HG02938 (cell line): ENCODE data around the gene MED12L.

ENCODE experiments used
- ATAC-seq: cut with Tn5 transposase; IDR thresholded peaks from one replicate; pipeline ENCODE4 v1.9.1; 2021; ENCODE audit warnings: mild to moderate bottlenecking, moderate library complexity; ENCODE audit not compliant: unreplicated experiment

The MED12L gene

DNA sequence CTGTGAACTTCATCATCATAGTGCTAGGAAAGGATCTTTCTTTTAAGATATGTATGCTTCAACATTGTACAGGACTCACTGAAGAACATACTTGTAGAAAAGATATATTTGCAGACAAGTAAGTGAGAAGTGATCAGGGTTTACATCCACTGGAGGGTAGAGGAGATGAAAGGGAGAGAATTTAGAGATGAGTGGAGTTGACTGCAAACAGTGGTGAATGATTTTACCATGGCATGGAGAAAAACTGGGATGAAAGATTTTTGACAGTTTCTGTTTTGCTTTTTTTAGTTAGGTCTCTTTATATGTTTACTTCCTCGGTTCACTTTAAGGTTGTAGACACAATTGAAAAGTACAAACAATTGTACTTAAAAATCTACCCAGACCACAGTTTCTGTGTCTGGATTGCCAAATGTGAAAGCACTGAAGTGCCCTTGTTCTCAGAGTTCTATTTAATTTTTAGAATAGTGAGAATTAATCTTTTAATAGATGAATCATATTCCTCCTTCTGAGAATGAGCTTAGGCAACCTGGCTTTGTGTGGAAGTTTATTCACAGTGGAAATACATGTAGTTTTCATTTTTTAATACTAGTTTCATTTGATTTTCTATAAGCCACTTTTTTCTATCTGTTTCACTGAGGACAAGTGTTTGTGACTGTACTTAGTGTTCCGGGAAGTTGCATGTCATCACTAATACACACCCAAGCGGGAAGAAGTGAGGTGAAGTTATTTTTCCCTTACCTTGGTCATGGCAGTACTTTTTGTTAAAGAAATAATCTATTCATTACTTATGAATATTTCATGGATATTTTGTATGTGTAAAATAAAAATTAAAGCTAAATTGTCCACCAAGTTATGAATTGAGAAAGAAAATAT is 119.3 kb downstream of the MED12L start:
- ATAC-seq: no peak

DNA sequence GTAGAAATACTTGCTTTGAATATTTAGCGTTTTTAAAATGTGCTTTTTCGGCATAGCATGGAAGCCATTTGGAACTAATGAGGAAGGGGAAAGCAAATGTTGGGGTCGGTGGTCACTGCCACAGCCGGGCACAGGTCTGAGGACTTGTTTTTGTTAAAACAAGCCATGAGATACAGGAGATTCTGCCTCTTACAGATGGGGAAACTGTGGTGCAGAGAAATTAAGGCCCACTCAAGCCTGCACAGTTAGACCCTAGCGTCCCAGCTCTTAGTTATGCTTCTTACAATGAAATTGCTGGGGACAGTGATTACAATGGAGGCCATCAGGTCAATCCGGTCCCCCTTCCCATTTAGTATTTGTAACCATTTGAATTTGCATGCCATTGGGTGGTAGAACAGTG is 120.0 kb downstream of the MED12L start:
- no peak for ATAC-seq

DNA sequence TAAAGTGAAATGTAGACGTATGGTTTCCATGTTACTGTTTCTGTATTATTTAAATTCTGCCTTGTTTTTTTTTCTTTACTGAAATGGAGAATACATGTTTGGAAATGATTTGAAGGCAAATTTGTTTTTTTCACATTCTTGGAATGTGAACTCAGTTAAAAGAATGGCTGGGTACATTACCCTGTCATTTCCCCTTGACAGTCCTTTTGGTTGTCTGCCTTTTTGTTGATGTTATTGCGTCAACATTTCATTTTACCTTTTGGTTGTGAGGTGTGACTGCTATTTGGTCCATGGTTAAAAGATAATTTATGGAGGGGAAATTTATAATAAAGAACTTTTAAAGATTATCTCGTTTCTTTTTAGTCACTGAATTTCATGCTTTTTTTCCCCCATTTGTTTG is 120.7 kb downstream of the MED12L start:
- no peak for ATAC-seq

DNA sequence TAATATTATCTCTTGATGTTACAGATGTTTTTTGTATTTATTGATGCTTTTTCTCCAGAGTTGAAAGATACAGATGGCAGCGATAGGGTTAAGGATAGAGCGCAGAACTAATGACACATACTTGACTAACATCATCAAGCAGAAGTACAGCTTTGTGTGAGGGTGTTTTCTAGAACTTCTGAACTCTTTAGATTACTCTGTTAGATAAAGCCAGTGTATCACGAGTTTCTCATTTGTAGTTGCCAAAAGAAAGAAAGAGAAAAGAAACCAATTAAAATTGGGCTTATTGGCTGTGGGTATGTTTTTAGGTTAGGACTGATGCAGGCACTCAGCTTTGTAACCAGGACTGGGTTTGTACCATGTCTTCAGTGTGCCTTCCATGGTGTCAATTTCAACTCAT is 124.2 kb downstream of the MED12L start:
- ATAC-seq: no peak

DNA sequence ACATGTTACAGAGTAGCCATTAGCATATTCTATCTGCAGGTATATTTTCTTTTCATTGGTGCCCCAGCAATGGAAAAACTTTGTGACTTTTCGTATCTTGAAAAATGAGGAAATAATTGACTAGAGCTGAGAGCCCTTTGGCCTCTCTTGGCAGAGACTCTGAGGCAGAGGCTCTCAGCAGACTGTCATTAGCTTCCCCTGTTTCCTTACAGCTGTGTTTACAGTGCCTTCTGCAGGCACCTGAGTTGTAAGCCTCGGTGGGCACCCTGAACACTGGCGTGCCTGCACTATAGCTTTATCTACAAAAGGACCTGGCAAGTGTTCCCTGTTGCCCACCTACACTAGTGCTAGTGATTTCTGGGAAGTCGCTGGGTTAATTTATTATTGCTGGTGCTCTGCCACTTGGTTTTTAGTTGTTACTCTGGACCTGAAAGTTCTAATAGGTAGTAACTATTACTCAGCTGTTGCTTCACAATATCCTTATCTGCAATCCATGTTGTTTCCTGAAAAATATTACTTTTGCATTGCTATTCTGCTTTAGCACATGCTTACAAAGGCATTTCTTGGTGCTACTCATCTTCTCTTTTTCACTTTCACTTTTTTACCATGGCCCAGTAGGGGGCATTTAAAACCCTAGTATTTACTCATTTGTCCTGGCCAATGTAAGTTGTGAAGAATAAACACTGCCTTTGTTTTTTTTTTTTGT is 125.4 kb downstream of the MED12L start:
- ATAC-seq: peak; percentile 54

DNA sequence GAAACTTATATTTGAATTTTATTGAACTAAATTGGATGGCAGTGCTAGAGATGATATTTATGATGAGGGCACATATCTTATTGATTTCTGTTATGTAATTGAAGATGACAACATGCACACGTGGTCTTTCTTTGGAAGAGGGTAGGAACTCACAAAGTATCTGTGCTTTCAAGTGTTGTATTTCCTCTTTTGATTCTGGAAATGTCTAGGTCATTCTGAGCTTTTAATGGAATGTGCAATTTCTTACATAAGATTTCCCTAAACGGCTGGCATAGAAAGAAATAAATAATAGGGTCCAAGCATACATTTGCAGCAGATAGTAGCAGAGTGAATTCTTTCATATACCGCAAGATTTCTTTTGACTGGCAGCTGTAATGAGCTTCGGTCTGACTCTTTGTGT is 127.7 kb downstream of the MED12L start:
- ATAC-seq: no peak

DNA sequence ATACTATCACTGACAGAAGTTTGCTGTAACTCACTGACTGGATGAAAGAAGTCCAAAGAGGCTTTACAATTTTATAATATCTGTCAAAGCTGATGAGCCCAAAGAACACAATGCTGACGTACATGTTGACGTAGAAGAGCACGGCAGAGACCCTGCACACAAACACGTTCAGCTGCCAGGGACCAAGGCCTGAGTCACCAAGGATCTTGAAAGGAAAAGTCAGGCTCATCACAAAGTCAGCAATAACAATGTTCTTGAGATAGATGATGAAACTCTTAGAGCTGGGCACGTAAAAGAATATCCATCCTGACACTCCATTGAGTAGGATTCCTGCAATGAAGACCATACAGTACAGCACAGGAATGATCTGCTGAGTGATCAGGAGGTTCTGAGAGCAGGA is 128.4 kb downstream of the MED12L start:
- no peak for ATAC-seq

DNA sequence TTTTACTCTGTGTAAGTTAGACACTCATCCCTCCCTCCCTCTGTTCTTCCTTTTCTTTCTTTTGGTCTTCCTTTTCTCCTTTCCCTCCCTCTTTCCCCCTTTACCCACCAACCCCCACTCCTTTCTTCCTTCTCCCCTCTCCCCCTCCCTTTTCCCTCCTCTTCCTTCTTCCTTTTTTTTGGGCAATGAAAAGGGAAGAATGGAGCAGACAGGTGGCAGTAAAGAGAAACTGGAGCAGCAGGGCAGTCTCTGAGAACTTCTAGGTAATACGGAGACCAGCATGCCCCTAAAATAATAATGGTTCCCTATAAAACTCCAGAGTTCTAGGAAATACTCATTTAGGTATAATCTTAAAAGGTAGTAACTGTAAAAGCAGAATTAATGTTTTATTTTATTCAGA is 129.0 kb downstream of the MED12L start:
- no peak for ATAC-seq

DNA sequence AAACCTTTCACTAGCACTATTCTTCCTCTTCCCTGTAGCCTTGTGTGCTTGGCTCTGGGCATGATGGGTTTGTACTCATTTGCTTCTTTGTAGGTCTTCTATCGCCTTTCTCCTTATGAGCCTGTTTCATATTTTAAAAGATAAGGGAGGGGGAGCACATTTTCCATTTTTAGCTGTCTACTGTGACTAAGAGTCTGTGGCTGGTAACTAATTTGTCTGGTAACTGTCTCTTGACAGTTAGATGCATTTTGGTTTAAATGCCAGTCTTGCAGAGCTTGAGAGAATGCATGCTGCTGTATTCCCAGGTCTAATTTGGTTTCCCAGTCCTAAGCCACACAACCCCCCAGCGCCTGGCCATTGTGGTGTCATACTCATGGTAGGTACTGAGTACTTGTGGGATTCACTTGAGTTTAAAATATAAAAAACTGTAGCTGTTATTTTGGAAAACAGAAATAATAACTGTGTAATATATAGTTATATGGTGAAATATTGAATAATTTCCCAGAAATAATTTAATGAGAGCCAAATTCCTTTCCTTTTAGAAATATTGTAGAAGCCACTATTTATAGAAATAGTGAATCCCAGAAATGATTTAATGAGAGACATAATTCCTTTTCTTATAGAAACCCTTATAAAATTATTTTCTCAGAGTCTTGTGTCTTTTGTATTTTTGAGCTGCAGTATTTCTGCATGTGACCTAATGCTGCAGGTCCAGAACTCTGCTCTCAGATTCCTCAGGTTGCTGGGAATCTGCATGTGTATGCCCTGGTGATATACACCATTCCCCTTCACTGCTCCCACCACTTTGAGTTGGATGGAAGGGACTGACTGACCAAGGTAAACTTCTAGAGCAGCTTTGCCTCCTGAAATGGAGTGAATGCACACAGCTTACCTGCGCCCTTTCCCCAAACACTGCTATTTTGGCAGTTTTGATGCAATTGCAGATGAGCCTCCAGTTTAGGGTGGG is 131.5 kb downstream of the MED12L start:
- ATAC-seq: no peak

DNA sequence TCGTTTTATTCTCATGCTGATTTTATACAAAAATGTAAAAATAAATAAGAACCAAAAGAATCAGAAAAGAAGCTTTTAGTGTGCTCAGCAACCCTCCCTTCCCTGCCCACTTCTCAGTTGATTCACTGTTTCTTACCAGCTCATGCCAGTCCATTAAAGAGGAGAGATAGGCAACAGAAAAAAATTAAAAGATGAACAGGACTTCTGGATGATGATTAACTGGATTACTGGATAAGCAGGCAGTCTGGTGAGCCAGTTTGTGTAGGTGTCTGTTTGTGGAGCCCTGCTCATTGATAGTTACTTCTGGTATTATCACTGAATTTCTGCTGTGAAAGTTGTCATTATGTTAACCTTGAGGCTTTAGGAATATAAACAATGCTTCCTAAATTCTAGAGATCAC is 132.7 kb downstream of the MED12L start:
- ATAC-seq: no peak

DNA sequence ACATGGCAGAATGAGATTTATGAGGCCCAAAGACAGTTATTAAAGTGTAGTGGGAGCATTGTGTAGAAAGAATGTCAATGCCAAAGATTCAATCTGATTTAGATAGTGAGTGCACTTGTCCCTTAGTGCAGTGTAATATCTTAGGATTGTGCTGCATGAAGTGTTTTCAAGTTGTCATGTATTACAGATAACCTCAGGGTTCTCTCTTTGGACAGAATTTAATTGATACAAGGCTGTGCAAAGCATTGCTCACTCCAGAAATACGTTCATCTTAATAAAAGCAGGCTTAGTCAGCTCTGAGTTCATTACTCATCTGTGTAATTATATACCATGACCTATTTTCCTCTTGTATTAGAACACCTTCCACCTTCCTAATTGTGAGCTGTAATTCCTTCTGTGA is 133.6 kb downstream of the MED12L start:
- ATAC-seq: no peak

DNA sequence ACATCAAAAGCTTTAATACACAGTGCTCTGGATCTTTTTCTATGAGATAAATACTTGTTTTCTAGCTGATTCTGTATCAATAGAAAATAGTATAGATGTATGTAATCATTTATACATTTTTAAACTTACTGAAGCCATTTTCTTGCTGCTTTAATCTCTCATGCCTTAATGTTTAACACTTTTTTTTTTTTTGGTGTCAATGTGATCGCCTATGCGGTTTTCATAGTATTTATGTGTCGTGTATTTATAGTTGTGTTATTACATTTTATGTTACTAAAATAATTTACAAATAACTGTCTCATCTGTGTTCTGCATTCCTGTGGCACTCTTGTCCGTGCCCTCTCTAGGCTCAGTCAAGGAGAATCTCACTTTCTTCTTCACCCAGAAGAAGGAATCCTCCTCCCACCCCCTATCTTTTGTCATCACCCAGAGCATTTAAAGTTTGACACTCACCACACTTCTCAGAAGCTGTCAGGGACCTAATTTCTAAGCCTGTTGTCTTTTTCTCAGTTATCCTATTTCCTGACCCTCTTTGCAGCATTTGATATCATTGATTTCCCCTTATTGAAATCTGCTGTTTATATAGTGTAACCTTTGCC is 138.9 kb downstream of the MED12L start:
- ATAC-seq: no peak

DNA sequence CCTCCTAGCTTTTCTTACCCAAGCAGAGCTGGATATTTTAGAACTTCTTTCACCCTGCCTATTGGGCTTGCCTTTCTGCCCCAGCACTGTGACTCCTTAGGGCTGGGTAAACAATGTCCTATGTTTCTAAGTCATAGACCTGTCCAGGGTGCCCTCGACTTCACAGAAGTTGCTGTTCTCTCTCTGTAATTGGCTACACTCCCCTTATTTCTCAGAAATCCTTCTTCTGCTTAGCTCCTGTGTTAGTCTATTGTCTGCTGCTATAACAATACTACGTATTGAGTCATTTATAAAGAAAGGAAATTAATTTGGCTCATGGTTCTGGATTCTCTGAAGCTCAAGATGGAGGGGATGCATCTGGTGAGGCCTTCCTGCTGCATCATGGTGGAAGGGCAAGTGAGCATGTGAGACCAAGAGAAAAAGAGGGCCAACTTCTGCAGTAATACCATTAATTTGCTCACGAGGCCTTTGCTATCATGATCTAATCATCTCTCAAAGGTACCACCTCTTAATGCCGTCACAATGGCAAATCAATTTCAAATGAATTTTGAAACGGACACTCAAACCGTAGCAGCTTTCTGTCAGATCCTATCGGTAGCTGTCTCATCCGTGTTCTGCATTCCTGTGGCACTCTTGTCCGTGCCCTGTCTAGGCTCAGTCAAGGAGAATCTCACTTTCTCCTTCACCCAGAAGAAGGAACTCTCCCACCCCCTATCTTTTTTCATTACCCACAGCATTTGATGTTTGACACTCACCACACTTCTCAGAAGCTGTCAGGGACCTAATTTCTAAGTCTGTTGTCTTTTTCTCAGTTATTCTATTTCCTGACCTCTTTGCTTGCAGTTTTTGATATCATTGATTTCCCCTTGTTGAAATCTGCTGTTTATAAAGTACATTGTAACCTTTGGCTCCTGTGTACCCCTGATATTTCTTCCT is 139.8 kb downstream of the MED12L start:
- ATAC-seq: no peak

DNA sequence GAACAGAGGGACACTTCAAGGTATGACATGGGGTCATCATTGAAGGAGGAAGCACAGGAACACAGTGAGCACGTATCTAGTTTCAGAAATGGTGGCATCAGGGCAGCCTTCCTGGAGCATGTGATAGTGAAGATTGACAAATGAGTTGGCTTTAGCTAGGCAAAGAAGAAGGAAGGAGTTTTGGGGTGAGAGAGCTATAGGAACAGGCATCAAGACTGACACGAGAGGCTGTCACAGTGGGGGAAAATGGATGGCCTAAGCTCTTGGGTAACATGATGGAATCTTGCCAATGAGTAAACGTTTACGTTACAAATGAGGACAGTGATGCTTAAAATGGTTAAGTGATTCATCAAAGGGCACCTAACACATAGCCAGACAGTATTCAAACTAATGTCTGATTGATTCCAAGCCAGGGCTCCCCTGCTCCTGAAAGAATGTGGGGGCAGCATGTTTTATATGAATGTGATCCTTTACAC is 140.7 kb downstream of the MED12L start:
- no peak for ATAC-seq

DNA sequence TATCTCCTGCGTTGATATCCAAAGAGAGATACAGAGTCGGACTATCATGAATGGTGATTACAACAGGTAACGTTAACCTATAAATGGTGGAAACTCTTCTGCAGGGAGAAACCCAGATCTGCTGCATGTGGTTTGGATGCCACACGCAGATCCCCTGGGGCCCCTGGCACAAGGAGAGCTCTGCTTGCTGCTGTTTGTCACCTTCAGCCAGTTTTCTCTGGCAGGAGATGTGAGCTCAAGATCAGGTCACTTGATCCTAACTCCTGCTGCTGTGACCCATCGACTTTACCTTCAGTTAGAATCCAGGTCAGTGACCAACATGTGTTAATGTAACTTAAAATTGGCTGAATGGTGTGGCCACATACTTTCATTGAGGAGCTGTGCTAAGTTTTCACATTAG is 141.4 kb downstream of the MED12L start:
- no peak for ATAC-seq

DNA sequence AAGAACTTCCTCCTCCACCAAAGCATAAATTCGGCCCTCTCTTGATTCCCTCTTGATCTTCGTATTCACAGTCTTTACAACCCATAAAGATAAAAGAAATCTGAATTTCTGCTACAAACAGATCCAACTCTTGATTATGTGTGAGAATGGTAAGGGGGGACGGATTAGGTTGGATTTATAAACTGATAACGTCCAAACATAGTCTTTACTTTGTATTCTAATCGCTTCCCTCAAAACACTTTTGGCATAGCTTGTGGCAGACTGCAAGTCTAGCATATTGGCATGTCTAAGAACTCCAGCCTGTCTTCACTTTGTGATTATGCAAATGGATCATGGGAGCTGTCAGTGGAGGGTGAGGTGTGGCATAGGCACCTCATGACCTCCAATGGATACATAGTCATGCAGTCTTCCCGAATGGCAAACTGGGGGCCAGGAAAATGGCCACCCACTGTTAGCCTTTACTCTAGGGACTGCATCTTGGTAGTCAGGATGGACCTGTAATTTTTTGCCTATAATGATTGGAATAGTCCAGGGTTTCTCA is 141.9 kb downstream of the MED12L start:
- ATAC-seq: peak; percentile 26

DNA sequence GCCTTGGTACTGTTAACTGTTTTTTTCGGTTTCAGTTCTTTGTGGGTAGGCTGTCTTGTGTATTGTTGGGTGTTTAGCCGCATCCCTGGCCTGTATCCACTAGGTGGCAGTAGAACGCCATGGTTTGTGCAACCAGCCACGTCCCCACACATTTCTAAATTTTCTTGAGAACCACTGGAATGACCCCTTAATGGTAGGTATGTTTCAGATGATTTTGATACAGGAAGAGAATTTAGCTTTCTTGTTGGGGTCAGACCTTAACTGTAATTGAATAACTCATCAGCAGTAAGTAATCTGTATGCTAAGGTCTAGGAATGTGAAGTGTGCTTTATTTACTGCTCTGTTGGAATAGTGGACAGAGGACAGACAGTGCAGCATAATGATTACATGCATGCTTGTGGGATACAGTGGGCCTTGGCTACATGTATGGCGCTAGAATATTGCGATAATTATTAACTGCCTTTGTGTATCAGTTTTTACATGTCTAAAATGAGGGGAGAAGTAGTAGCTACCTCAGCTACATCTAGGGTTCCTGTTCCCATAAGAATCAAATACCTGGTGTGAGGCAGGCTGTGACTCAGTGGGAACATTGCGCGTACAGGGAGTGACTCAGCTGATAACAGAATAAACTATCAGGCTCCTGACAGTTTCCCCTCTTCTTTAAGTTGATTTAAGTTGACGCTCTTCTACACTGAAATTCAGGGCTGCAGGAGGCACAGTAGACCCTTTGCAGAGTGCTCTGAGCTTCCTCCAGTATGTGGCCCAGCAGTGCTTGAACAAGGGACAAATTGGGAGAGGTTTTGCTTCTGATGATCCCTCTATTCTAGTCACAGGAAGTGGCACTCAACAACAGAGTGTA is 142.6 kb downstream of the MED12L start:
- peak; percentile 89 for ATAC-seq

DNA sequence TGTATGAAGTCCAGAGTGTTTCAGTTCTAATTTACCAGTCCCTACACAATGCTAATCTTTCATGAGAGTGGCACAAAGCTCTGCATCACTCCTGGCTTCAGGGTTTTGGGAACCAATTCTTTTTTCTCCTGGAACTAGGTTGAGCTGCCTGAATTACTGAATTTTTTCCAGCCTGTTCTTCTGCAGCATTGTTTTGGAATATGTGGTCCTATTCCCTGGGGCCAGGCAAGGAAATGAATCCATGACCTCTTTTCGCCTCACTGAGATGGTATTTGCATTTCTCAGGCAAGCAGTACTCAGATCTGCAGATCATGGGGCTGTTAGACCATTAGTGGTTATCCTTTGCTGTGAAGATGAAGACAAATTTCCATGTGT is 143.2 kb downstream of the MED12L start:
- ATAC-seq: no peak
